WERI-Rb-1 (cell line): Measurements from ENCODE around the gene DLD.

Experiments
- DNase-seq: peaks from one replicate; pipeline ENCODE4 v3.0.0-alpha.2; 2020
- H3K27ac ChIP-seq: fragments of 250-450 bp; sonication (Bioruptor Pico); 2 replicates; pipeline ENCODE4 v1.5.1; 2020; ENCODE audit warnings: mild to moderate bottlenecking, moderate library complexity
- H3K27me3 ChIP-seq: fragments of 250-450 bp; sonication (Bioruptor Pico); 2 replicates; pipeline ENCODE4 v1.5.1; 2021; ENCODE audit warnings: mild to moderate bottlenecking, low read depth, moderate library complexity; ENCODE audit not compliant: insufficient read depth, severe bottlenecking
- H3K36me3 ChIP-seq: fragments of 250-450 bp; sonication (Bioruptor Pico); 2 replicates; pipeline ENCODE4 v1.5.1; 2020; ENCODE audit warnings: mild to moderate bottlenecking, moderate library complexity
- H3K4me3 ChIP-seq: 2 replicates; pipeline ENCODE4 v1.5.1; 2011; ENCODE audit warnings: low read depth, mild to moderate bottlenecking, control low read depth, low read length
- H3K9me3 ChIP-seq: fragments of 250-450 bp; sonication (Bioruptor Pico); 2 replicates; pipeline ENCODE4 v1.5.1; 2021; ENCODE audit warnings: mild to moderate bottlenecking, moderate library complexity; ENCODE audit not compliant: severe bottlenecking
- TF ChIP-seq, protein P1 (sequence below): IDR thresholded peaks from 2 replicates; pipeline ENCODE4 v1.5.1; 2011; ENCODE audit warnings: low read depth, mild to moderate bottlenecking, control low read depth, inconsistent platforms, low read length

Gene DLD

DNA sequence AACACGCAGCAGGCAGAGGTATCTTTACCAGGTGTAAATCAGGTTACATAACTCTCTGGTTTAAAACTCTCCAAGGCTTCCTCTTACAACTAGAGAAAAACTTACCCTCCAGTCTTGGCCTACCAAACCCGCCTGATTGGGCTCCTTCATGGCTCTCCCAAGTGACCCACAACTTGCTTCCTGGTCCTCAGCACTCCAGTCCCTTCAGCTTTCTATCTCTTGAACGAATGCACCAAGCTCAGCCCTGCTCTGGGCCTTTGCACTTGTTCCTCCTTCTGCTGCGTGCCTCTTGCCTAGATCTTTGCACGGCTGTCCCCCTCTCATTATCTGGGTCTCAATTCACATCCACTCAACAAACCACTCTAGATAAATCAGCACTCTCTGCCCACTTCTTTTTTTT lies 32.7 kb upstream of the DLD start:
- Histone ChIP-seq H3K27me3 (no peaks in the 10 kb centered on the region), H3K27ac (no peak overlapping the region), H3K36me3 (no peaks in the 10 kb centered on the region), H3K9me3 (no peaks in the 10 kb centered on the region), H3K4me3 (no peak overlapping the region)
- TF ChIP-seq, protein P1, sequence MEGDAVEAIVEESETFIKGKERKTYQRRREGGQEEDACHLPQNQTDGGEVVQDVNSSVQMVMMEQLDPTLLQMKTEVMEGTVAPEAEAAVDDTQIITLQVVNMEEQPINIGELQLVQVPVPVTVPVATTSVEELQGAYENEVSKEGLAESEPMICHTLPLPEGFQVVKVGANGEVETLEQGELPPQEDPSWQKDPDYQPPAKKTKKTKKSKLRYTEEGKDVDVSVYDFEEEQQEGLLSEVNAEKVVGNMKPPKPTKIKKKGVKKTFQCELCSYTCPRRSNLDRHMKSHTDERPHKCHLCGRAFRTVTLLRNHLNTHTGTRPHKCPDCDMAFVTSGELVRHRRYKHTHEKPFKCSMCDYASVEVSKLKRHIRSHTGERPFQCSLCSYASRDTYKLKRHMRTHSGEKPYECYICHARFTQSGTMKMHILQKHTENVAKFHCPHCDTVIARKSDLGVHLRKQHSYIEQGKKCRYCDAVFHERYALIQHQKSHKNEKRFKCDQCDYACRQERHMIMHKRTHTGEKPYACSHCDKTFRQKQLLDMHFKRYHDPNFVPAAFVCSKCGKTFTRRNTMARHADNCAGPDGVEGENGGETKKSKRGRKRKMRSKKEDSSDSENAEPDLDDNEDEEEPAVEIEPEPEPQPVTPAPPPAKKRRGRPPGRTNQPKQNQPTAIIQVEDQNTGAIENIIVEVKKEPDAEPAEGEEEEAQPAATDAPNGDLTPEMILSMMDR = no peak
- no peak for DNase-seq

- no peaks in the 10 kb centered on the region for H3K36me3 ChIP-seq
- H3K4me3 ChIP-seq = no peak overlapping the region
- TF ChIP-seq, protein P1 = no peak
- DNase-seq = no peak
- H3K27ac ChIP-seq = no peak overlapping the region
- no peaks in the 10 kb centered on the region for H3K27me3 ChIP-seq
- H3K9me3 ChIP-seq = no peaks in the 10 kb centered on the region
These were observed 30.6 kb upstream of the DLD start for GRCh38 chr7:107860279-107860961.

DNA sequence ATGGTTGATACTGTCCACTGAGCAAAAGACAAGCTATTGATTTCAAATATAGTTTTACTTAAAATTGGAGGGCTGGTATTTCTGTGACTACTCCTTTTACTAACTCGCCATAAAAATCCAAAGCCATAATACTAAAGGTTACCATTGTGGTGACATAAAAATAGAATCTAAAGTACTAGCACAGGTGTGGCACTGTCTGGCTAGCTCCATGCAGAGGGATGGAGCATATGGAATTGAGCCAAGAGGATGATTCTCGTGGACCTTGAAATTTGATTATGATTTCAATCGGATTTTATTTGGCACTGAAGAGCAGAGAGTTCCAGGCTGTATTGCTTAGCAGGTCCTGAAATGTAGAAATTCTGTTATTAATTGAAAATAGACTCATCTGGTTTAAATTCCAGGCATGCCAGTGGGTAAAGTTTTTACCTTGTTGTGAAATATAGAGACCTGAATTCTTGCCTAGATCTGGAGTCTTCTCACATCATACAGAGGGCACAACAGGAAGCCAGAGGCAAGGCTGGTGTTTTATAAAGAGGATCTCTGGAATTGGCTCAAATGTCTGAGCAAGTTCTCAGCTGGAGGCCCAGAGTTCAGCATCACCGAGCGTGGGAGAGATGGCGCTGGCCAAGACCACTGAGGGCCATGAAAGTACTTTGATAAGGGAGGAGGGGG lies 29.9 kb upstream of the DLD start:
- H3K27ac ChIP-seq = no peak overlapping the region
- no peaks in the 10 kb centered on the region for H3K36me3 ChIP-seq
- no peak overlapping the region for H3K4me3 ChIP-seq

DNA sequence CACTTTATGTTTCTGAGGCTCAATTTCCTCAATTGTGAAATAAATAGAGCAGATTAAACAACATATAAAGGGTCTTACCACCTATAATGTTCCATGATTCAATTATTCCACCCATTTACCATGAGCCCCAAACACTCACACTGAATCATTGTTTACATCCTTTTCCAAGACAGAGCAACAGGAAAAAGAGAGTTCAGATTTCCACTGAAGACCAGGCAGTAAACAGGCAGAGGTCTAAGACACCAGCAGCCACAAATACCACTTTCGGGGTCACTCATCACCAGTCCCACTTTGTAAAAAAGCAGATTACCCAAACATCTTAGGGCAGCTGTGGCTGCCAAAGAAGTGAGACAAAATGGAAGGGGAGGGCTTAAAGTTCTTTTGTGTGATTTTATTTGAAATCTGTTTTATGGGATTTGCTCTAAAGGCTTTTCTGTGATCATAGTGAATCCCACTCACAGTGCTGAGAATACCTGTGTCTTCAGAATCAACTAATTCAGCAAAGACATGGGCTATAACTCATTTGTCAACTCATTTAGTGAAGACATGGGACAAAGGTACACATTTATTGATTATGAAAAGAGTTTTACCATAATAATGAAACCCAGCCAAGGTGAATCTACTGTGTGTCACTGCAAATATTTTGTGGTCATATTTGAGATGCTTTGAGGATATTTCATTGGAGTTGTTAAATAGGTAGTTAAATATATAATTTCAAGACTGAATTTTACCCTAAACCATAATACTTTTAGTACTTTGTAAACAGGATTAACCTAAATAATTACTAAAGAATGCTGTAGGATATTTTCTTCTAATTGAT lies 24.8 kb upstream of the DLD start:
- no peak overlapping the region for H3K4me3 ChIP-seq
- H3K36me3 ChIP-seq = no peaks in the 10 kb centered on the region
- TF ChIP-seq, protein P1 = no peak
- H3K27ac ChIP-seq = no peak overlapping the region
- no peak for DNase-seq
- no peaks in the 10 kb centered on the region for H3K9me3 ChIP-seq
- no peaks in the 10 kb centered on the region for H3K27me3 ChIP-seq

More for the DNA sequence above, 29.9 kb upstream of the DLD start:
- Histone ChIP-seq H3K9me3 (no peaks in the 10 kb centered on the region), H3K27me3 (no peaks in the 10 kb centered on the region)
- TF ChIP-seq, protein P1 = no peak
- DNase-seq = no peak

DNA sequence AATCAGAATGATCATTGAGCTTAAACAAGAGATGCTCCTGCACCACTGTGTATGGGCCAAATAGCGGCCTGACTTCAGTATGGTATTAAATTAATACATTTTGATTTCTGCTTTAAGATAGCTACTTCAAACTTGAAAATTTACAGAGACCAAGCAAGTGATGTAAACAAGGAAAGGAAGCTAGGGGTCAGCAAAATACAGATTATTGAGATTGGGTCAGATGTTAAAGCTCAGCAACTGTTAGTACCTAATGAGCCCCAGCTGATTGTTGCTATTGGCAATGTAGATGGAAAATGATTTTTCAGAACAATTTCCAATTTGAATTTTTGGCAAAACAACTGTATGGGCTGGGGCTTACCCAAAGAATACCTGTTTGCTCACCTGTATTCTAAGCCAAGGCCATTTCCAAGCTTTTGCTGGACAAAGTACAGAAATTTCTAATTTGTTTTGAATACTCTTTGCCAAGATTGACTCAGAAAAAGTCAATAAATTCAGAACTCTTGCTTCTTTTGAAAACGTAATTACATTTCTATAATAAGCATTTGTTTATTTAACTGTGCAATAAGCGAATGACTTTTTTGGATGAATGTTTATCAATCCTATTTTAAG lies 23.0 kb upstream of the DLD start:
- Histone ChIP-seq H3K4me3 (no peak overlapping the region), H3K36me3 (no peaks in the 10 kb centered on the region), H3K9me3 (no peaks in the 10 kb centered on the region), H3K27me3 (no peaks in the 10 kb centered on the region), H3K27ac (no peak overlapping the region)
- DNase-seq = no peak
- TF ChIP-seq, protein P1 = no peak
